Esophagus squamous epithelium (tissue), 5 donors: ENCODE measurements around the gene SYPL1. TPM values are rescaled to one million over a fixed set of nuclear protein-coding genes. Genes with fewer than 3 reads are reported as not detected.

Experiments used
- DNase-seq: peaks from one replicate; lab custom pipeline; 2025; lab: John Stamatoyannopoulos, UW
- H3K27ac ChIP-seq, 4 donors: fragments of 200-600 bp; sonication (generic); one replicate each; pipeline ENCODE4 v1.5.1; 2016 to 2019; ENCODE audit warnings: mild to moderate bottlenecking in 1 of 4
- H3K27me3 ChIP-seq, 4 donors: fragments of 200-600 bp; sonication (generic); 1 replicate in 3 of 4; 2 replicates in 1 of 4; pipeline versions ENCODE4 v1.5.1 to v1.6.0; 2017 to 2021; ENCODE audit warnings: antibody characterized with exemption in 1 of 4
- H3K36me3 ChIP-seq, 3 donors: fragments of 200-600 bp; sonication (generic); one replicate each; pipeline ENCODE4 v1.5.1; 2016 to 2019
- H3K4me1 ChIP-seq, 3 donors: fragments of 200-600 bp; sonication (generic); one replicate each; pipeline ENCODE4 v1.5.1; 2017 to 2019
- H3K4me3 ChIP-seq, 4 donors: fragments of 200-600 bp; sonication (generic); 1 replicate in 3 of 4; 2 replicates in 1 of 4; pipeline ENCODE4 v1.5.1; 2016 to 2019; ENCODE audit warnings: mild to moderate bottlenecking in 2 of 4, moderate library complexity in 1 of 4
- H3K9me3 ChIP-seq, 3 donors: fragments of 200-600 bp; sonication (generic); one replicate each; pipeline ENCODE4 v1.5.1; 2016 to 2019
- POLR2A ChIP-seq, 4 donors: fragments of 450-650 bp; IDR thresholded peaks; one replicate each; pipeline ENCODE4 v1.6.1; 2017; ENCODE audit warnings: antibody characterized with exemption in 4 of 4, mild to moderate bottlenecking in 4 of 4, moderate library complexity in 3 of 4
- WGBS, 2 donors: methylation state at CpG; one replicate each; pipeline ENCODE4 v1.1.5; 2018; 5-methylcytosine and 5-hydroxymethylcytosine counted together
- intact Hi-C: fragments of 100-400 bp; cut with DNase I; formaldehyde crosslinking; loops from one replicate; pipeline ENCODE4 v1.15.0; 2022
- total RNA-seq, 4 donors: library from RNA; depleted of rRNA; stranded (reverse); fragments of >200 nt; gene quantifications; one replicate each; pipeline ENCODE4 v1.1.0, GENCODE V29; 2016
- TF ChIP-seq, protein P1 (sequence below), 6 experiments: fragments of 450-650 bp in 4 of 6; fragments of 200-600 bp in 2 of 6; sonication (generic) in 2 of 6; IDR thresholded peaks; one replicate each; pipeline ENCODE4 v1.5.1; 2016 to 2019; ENCODE audit warnings: antibody characterized with exemption in 6 of 6, mild to moderate bottlenecking in 4 of 6, moderate library complexity in 4 of 6
- donor health status: DM: yes; HTN: yes; CAD: no.

Gene SYPL1
- total RNA-seq, 4 donors from 2014 or later, result 105 to 170 (median 148) TPM

DNA sequence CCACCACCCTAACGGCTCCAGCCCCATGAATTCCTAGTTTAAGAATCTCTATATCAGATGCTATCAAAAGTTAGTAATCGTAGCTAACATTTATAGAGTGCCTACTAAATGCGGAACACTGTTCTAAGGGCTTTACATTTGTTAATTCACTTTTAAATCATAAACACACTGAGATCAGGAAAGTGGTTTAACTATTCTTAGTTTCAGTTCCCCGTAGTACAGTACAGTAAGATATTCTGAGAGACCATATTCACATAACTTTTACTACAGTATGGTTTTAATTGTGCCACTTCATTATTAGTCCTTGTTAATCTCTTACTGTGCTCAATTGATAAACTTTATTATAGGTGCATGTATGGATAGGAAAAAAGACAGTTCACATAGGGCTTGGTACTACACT, 22.5 kb downstream of the SYPL1 start:
- no peaks in the 10 kb centered on the region for H3K9me3 ChIP-seq
- no peak for TF ChIP-seq POLR2A (IDR thresholded peaks at IDR 0.05)
- TF ChIP-seq, protein P1, sequence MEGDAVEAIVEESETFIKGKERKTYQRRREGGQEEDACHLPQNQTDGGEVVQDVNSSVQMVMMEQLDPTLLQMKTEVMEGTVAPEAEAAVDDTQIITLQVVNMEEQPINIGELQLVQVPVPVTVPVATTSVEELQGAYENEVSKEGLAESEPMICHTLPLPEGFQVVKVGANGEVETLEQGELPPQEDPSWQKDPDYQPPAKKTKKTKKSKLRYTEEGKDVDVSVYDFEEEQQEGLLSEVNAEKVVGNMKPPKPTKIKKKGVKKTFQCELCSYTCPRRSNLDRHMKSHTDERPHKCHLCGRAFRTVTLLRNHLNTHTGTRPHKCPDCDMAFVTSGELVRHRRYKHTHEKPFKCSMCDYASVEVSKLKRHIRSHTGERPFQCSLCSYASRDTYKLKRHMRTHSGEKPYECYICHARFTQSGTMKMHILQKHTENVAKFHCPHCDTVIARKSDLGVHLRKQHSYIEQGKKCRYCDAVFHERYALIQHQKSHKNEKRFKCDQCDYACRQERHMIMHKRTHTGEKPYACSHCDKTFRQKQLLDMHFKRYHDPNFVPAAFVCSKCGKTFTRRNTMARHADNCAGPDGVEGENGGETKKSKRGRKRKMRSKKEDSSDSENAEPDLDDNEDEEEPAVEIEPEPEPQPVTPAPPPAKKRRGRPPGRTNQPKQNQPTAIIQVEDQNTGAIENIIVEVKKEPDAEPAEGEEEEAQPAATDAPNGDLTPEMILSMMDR (IDR thresholded peaks at IDR 0.05), result no peak
- intact Hi-C loops, result no loop called here
- H3K4me3 ChIP-seq, result no peak overlapping the region
- no peak overlapping the region for H3K27ac ChIP-seq
- DNase-seq, result no peak
- H3K27me3 ChIP-seq, result no peaks in the 10 kb centered on the region
- 74 to 79% methylated on average over 4 of the region's 4 CpGs for WGBS, 2 donors
- H3K36me3 ChIP-seq, result peaks cover 0 to 76% (median 3%) of the 10 kb centered on the region in 3 donors
- H3K4me1 ChIP-seq, result peaks cover 0 to 15% (median 0%) of the 10 kb centered on the region in 3 donors

GRCh38 chr7:106088014-106088413, 24.1 kb downstream of the SYPL1 start:
- Histone ChIP-seq H3K4me1 (peaks cover 0 to 20% (median 0%) of the 10 kb centered on the region in 3 donors), H3K27me3 (no peaks in the 10 kb centered on the region), H3K4me3 (no peak overlapping the region), H3K9me3 (no peaks in the 10 kb centered on the region), H3K27ac (no peak overlapping the region), H3K36me3 (peaks cover 0 to 61% (median 3%) of the 10 kb centered on the region in 3 donors)
- intact Hi-C loops, result no loop called here
- no peak for TF ChIP-seq POLR2A (IDR thresholded peaks at IDR 0.05)
- TF ChIP-seq, protein P1 (IDR thresholded peaks at IDR 0.05), result no peak
- DNase-seq, result no peak
- 86 to 88% methylated on average over 1 of the region's 1 CpG for WGBS, 2 donors

GRCh38 chr7:106086062-106086461, 26.1 kb downstream of the SYPL1 start:
- H3K4me1 ChIP-seq, result peaks cover 0 to 29% (median 0%) of the 10 kb centered on the region in 3 donors
- H3K27ac ChIP-seq, result no peak overlapping the region
- intact Hi-C loops, result no loop called here
- H3K36me3 ChIP-seq, result peaks cover 0 to 41% (median 3%) of the 10 kb centered on the region in 3 donors
- H3K27me3 ChIP-seq, result no peaks in the 10 kb centered on the region
- TF ChIP-seq, protein P1 (IDR thresholded peaks at IDR 0.05), result no peak
- no peak for TF ChIP-seq POLR2A (IDR thresholded peaks at IDR 0.05)
- H3K9me3 ChIP-seq, result no peaks in the 10 kb centered on the region
- H3K4me3 ChIP-seq, result no peak overlapping the region
- no peak for DNase-seq
- 91 to 95% methylated on average over 4 of the region's 4 CpGs for WGBS, 2 donors

DNA sequence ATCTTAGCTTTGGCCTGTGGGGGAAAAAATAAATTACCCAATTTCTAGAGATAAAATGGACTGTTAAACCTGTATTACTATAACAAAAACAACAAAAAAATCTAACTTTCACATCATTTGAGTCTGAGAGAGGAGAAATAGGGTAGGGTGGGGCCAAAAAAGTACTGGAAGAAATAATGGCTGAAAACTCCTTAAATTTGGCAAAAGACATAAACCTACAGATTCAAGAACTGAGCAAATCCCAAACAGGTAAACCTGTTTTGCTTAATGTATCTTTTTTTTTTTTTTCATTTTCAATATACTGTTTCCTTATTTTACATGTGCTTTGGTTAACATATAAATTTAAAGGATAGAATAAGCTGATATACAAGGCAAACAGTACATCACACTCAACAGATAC, 27.1 kb downstream of the SYPL1 start:
- Histone ChIP-seq H3K27me3 (no peaks in the 10 kb centered on the region), H3K4me3 (no peak overlapping the region), H3K4me1 (peaks cover 4 to 39% (median 7%) of the 10 kb centered on the region in 3 donors), H3K36me3 (peaks cover 0 to 31% (median 3%) of the 10 kb centered on the region in 3 donors), H3K9me3 (no peaks in the 10 kb centered on the region), H3K27ac (no peak overlapping the region)
- no peak for DNase-seq
- TF ChIP-seq, protein P1 (IDR thresholded peaks at IDR 0.05), result no peak
- no peak for TF ChIP-seq POLR2A (IDR thresholded peaks at IDR 0.05)
- intact Hi-C loops, result no loop called here

- Histone ChIP-seq H3K36me3 (peaks cover 0 to 18% (median 3%) of the 10 kb centered on the region in 3 donors), H3K4me1 (peaks cover 5 to 50% (median 7%) of the 10 kb centered on the region in 3 donors), H3K27me3 (no peaks in the 10 kb centered on the region), H3K9me3 (no peaks in the 10 kb centered on the region), H3K27ac (peak overlapping the region in 2 of 4 donors; percentile 48 to 64), H3K4me3 (no peak overlapping the region)
- intact Hi-C loops, result no loop called here
- TF ChIP-seq POLR2A (IDR thresholded peaks at IDR 0.05), result no peak
- TF ChIP-seq, protein P1 (IDR thresholded peaks at IDR 0.05), result no peak
- DNase-seq, result no peak
- 69 to 81% methylated on average over 3 of the region's 3 CpGs for WGBS, 2 donors
Observed at GRCh38 chr7:106083717-106084116, 28.4 kb downstream of the SYPL1 start.
